ENCODE data around the gene ZRANB1. TPM values are rescaled to one million over a fixed set of nuclear protein-coding genes. Genes with fewer than 3 reads are reported as not detected.

Gene ZRANB1
- total RNA-seq, 4 donors from 2014 or later: 51.2 to 91.1 (median 74.6) TPM

DNA sequence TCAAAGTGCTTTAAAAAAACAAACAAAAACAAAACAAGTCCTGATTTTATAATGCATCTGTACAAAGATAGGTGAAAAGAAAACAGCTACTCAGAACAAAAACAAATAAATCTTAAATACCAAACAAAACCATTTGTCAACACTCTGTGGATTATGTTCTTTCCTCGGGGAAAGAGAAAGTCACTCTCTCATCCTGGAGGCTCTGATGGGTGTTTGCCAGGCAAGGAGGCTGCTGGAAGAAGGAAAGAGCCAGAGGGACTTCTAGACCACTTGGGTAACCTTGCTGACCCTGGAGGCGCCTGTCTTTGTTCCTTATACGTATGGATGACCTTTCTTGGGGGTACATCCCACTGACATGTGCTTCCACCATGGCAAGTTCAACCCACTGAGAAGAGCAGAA, 92.8 kb downstream of the ZRANB1 start:
- ATAC-seq (no peak), DNase-seq (no peak)
- no peaks in the 10 kb centered on the region for H3K27me3 ChIP-seq
- no peaks in the 10 kb centered on the region for H3K9me3 ChIP-seq
- no peak overlapping the region for H3K4me3 ChIP-seq
- H3K36me3 ChIP-seq: no peaks in the 10 kb centered on the region
- H3K4me1 ChIP-seq: peaks cover 78 to 93% of the 10 kb centered on the region in 2 donors
- H3K27ac ChIP-seq: peak overlapping the region in 2 of 4 donors; percentile 14 to 68
- TF ChIP-seq CTCF (IDR thresholded peaks at IDR 0.05 in 4 of 5, conservative IDR thresholded peaks at IDR 0.05 in 1 of 5) (no peak), POLR2A (IDR thresholded peaks at IDR 0.05) (no peak)
- in situ Hi-C loops (cut with MboI; ENCODE audit: low sequenced_read_pairs in 4 of 4) (loop anchor here in 1 of 4 donors (25.0 kb wide), 1 partner anchor 303 kb away; no protein-coding TSS in a partner anchor), intact Hi-C loops (cut with DNase I; ENCODE audit: low total_unique reads) (loop anchor here (5.0 kb wide), 1 partner anchor 42 kb away; no protein-coding TSS in a partner anchor)

DNA sequence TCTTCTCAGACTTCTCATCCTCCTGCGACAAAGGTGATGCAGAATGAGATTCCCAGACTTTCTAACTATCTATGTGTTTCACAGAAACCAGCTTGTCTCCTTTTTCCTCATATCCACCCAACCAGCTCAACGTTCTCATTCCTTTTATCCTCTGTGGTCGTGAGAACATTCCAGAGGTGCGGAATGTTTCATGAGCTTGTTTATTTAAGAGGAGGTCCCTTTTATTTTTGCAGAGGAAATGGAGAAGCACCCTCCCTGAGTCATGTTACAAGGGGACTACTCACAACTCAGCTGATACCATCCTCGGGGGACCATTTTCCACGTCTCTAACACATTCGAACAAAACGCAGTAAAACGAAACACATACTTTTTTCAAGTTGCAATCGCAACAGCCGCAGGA, 93.2 kb downstream of the ZRANB1 start:
- H3K4me1 ChIP-seq: peaks cover 78 to 93% of the 10 kb centered on the region in 2 donors

GRCh38 chr10:125035588-125036295, 93.8 kb downstream of the ZRANB1 start:
- intact Hi-C loops (cut with DNase I; ENCODE audit: low total_unique reads): loop anchor here (5.0 kb wide), 1 partner anchor 43 kb away; no protein-coding TSS in a partner anchor
- H3K9me3 ChIP-seq: no peaks in the 10 kb centered on the region
- H3K27ac ChIP-seq: peak overlapping the region; percentile 67 to 76 (median 72)
- ATAC-seq (no peak), DNase-seq (no peak)
- TF ChIP-seq POLR2A (IDR thresholded peaks at IDR 0.05): no peak
- no peak for TF ChIP-seq CTCF (IDR thresholded peaks at IDR 0.05 in 4 of 5, conservative IDR thresholded peaks at IDR 0.05 in 1 of 5)
- peaks cover 76 to 93% of the 10 kb centered on the region in 2 donors for H3K4me1 ChIP-seq
- no peak overlapping the region for H3K4me3 ChIP-seq
- in situ Hi-C loops (cut with MboI; ENCODE audit: low sequenced_read_pairs in 4 of 4): loop anchor here in 1 of 4 donors (25.0 kb wide), 1 partner anchor 302 kb away; no protein-coding TSS in a partner anchor
- no peaks in the 10 kb centered on the region for H3K27me3 ChIP-seq
- no peaks in the 10 kb centered on the region for H3K36me3 ChIP-seq

More for the DNA sequence above, 93.2 kb downstream of the ZRANB1 start:
- in situ Hi-C loops (cut with MboI; ENCODE audit: low sequenced_read_pairs in 4 of 4) (loop anchor here in 1 of 4 donors (25.0 kb wide), 1 partner anchor 302 kb away; no protein-coding TSS in a partner anchor), intact Hi-C loops (cut with DNase I; ENCODE audit: low total_unique reads) (loop anchor here (5.0 kb wide), 1 partner anchor 43 kb away; no protein-coding TSS in a partner anchor)
- peak overlapping the region in 2 of 4 donors; percentile 68 to 76 for H3K27ac ChIP-seq
- TF ChIP-seq POLR2A (IDR thresholded peaks at IDR 0.05) (no peak), CTCF (IDR thresholded peaks at IDR 0.05 in 4 of 5, conservative IDR thresholded peaks at IDR 0.05 in 1 of 5) (no peak)
- no peaks in the 10 kb centered on the region for H3K9me3 ChIP-seq
- H3K36me3 ChIP-seq: no peaks in the 10 kb centered on the region
- H3K27me3 ChIP-seq: no peaks in the 10 kb centered on the region
- ATAC-seq (no peak), DNase-seq (no peak)
- H3K4me3 ChIP-seq: no peak overlapping the region

GRCh38 chr10:125037145-125037877, 95.4 kb downstream of the ZRANB1 start:
- Histone ChIP-seq H3K27me3 (no peaks in the 10 kb centered on the region), H3K36me3 (no peaks in the 10 kb centered on the region), H3K4me1 (peaks cover 76 to 81% of the 10 kb centered on the region in 2 donors), H3K9me3 (no peaks in the 10 kb centered on the region), H3K4me3 (no peak overlapping the region), H3K27ac (peak overlapping the region; percentile 67 to 76 (median 72))
- peak; percentile 71 to 86 for ATAC-seq
- in situ Hi-C loops (cut with MboI; ENCODE audit: low sequenced_read_pairs in 4 of 4): loop anchor here in 1 of 4 donors (25.0 kb wide), 1 partner anchor 300 kb away; no protein-coding TSS in a partner anchor
- intact Hi-C loops (cut with DNase I; ENCODE audit: low total_unique reads): loop anchor here (5.0 kb wide), 1 partner anchor 45 kb away; no protein-coding TSS in a partner anchor
- peak; percentile 71 to 84 for DNase-seq
- TF ChIP-seq POLR2A (IDR thresholded peaks at IDR 0.05): no peak
- TF ChIP-seq CTCF (IDR thresholded peaks at IDR 0.05 in 4 of 5, conservative IDR thresholded peaks at IDR 0.05 in 1 of 5): no peak

Small RNA genes within 50 kb of the gene (microRNA-seq; reads per million reads assigned to microRNA genes)
- gene MIR4296 (ENCODE audit: borderline replicate concordance in 2 of 2): 0 reads per million in 2 donors

Other genes starting within 250 kb of the ZRANB1 start
- gene FAM53B, start 197.7 kb upstream of the ZRANB1 start, total RNA-seq: 100 to 1,000 TPM; 140 to 253 (median 192) TPM
- 10 to 100 TPM in 2 of 4 donors, 1 to 10 TPM in 2; 7.9 to 13.5 (median 9.6) TPM for gene EEF1AKMT2, start 150.2 kb upstream of the ZRANB1 start, total RNA-seq
- gene ABRAXAS2, start 140.3 kb upstream of the ZRANB1 start, total RNA-seq: 10 to 100 TPM; 22.7 to 27.3 (median 24.9) TPM
- gene CTBP2, start 218.4 kb downstream of the ZRANB1 start, total RNA-seq: 10 to 100 TPM; 13.9 to 36.7 (median 21.1) TPM